GM19193 (cell line): ENCODE measurements around the gene SLC50A1.
A peak's percentile ranks its signal among the peaks of the same experiment; 100 is the strongest.

ENCODE experiments used
- POLR2A ChIP-seq: IDR thresholded peaks from 4 replicates; pipeline ENCODE4 v1.6.1; 2011; ENCODE audit not compliant: insufficient read depth, insufficient read length; ENCODE audit errors: extremely low read depth

Gene SLC50A1

GRCh38 chr1:155135415-155136028 is at the start of gene SLC50A1:
Gene SLC50A1 (plus strand): TSS chr1:155135852. CDS start chr1:155135912, 60 bp downstream.
- TF ChIP-seq POLR2A = peak; percentile 93

GRCh38 chr1:155086128-155086741 is 49.4 kb upstream of the SLC50A1 start:
- TF ChIP-seq POLR2A = no peak

GRCh38 chr1:155086856-155087535 is 48.7 kb upstream of the SLC50A1 start:
- TF ChIP-seq POLR2A = no peak

- no peak for TF ChIP-seq POLR2A
Observed at GRCh38 chr1:155091071-155092051, 44.3 kb upstream of the SLC50A1 start.

GRCh38 chr1:155092131-155092530 is 43.5 kb upstream of the SLC50A1 start:
- TF ChIP-seq POLR2A = no peak

- no peak for TF ChIP-seq POLR2A
Observed at GRCh38 chr1:155092641-155093040, 43.0 kb upstream of the SLC50A1 start.

- no peak for TF ChIP-seq POLR2A
Observed at GRCh38 chr1:155093911-155094621, 41.6 kb upstream of the SLC50A1 start.

- no peak for TF ChIP-seq POLR2A
Observed at GRCh38 chr1:155094622-155094948, 41.1 kb upstream of the SLC50A1 start.

GRCh38 chr1:155099331-155099730 is 36.3 kb upstream of the SLC50A1 start:
- TF ChIP-seq POLR2A = no peak

- no peak for TF ChIP-seq POLR2A
Observed at GRCh38 chr1:155103325-155103724, 32.3 kb upstream of the SLC50A1 start.

GRCh38 chr1:155104605-155105534 is 30.8 kb upstream of the SLC50A1 start:
- no peak for TF ChIP-seq POLR2A

- TF ChIP-seq POLR2A = no peak
Observed at GRCh38 chr1:155105604-155106011, 30.0 kb upstream of the SLC50A1 start.

GRCh38 chr1:155106862-155107261 is 28.8 kb upstream of the SLC50A1 start:
- TF ChIP-seq POLR2A = no peak

GRCh38 chr1:155107309-155108264 is 28.1 kb upstream of the SLC50A1 start:
- no peak for TF ChIP-seq POLR2A
